HTR-8/SVneo (cell line): ENCODE measurements around the gene NUP210.
A peak's percentile ranks its signal among the peaks of the same experiment; 100 is the strongest.

Source experiments
- DNase-seq: peaks from one replicate; pipeline ENCODE4 v3.0.0; 2011; ENCODE audit warnings: low spot score, mixed read lengths; ENCODE audit not compliant: insufficient read length
- FAIRE-seq: peaks from 2 replicates; lab custom pipeline; 2011; peaks lifted over from hg19 to GRCh38; lab: Jason Lieb, UNC

NUP210 gene

GRCh38 chr3:13408890-13409289 lies 11.2 kb downstream of the NUP210 start:
- FAIRE-seq (no peak), DNase-seq (no peak)

DNA sequence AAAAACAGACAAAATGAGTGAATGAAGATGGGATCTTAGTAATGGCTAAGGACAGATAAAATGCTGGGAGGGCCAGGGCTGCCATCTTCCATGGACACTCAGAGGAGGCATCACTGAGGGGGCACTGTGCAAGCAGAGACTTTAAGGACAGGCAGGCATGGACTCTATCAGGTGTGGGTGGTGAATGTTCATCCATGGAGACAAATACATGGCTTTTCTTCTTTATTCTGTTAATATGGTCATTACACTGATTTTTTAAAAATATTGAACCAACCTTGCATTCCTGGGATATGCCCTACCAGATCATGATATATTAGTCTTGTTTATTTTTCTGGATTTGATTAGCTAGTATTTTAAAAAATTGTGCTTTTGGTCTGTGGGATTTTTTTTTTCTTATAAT lies 12.2 kb downstream of the NUP210 start:
- DNase-seq (no peak), FAIRE-seq (no peak)

DNA sequence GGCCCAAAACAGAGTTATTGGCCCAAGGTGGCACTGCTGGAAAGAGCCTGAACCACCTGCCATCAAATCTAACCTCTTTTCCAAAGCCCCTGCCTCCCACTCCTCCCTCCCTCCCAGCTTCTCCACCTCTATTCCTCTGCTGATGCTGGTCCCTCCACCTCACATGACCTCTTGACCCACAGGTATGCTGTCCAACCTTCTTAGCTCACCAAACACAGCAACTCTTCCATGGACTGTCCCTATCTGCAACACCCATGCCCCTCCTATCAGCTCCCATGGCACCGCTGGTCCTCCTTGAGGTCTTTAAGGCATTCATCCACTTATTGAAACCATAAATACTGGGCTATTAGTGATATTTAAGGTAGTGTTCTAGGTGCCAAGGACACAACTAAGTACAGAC lies 12.6 kb downstream of the NUP210 start:
- no peak for DNase-seq
- FAIRE-seq = no peak

DNA sequence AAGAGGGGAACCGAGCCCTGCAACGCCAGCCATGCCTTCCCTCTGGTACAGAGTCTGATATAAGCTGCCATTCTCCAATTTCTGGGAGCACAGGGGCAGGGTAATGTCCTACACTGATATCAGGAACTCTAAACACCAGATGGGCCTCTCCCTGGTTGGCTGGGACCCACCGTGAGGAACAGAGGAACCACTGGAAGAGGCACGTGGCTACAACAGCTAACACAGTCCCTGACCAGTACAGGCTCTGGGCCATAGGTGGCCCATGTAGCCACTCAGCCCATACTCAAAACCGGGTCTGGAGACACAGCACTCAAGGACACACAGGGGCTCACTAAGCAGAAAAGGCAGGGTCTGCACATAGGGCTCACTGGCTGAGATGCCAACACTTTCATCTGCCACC lies 13.9 kb downstream of the NUP210 start:
- DNase-seq (no peak), FAIRE-seq (no peak)

DNA sequence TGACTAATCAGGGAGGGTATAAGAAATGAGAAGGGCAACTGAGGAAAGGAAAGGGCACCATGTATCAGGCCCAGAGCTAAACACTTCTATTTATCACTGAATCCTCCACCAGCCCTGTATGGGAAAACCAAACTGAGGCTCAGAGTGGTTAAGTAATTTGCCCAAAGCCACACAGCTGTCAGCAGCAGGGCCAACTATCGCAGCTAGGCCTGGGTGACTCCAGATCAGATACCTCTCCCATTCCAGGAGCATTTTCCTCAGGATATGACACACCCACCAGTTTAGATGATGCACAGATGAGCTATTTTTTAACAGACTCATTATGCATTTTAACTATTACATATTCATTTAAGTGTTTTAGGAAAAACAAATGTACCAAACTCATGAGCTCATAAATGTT lies 14.5 kb downstream of the NUP210 start:
- FAIRE-seq (no peak), DNase-seq (no peak)

GRCh38 chr3:13404626-13405452 lies 15.3 kb downstream of the NUP210 start:
- FAIRE-seq (no peak), DNase-seq (no peak)

GRCh38 chr3:13403847-13404246 lies 16.3 kb downstream of the NUP210 start:
- FAIRE-seq (no peak), DNase-seq (no peak)

DNA sequence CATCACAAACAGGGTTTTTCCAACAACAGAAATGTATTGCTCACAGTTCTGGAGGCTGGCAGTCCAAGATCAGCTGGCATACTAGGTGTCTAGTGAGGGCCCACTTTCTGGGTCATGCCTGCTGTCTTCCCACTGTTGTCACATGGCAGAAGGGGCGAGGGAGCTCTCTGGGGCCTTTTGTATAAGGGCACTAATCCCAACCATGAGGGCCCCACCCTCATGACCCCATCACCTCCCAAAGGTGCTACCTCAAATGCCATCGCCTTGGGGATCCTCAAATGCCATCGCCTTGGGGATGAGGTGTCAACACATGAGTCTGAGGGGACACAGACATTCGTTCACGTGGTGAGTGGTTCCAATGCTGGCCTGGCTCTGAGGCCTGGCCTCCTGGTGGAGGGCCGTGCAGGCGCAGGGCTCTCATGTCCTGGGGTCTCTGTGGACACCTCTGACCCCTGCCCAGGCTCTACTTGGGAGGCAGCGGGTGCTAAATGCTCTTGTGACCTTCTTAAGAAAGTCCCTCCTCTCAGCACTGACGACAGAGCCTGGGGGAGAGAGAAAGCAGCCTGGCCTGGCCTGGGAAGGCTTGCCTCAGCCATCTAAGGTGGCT lies 16.8 kb downstream of the NUP210 start:
- no peak for DNase-seq
- no peak for FAIRE-seq

DNA sequence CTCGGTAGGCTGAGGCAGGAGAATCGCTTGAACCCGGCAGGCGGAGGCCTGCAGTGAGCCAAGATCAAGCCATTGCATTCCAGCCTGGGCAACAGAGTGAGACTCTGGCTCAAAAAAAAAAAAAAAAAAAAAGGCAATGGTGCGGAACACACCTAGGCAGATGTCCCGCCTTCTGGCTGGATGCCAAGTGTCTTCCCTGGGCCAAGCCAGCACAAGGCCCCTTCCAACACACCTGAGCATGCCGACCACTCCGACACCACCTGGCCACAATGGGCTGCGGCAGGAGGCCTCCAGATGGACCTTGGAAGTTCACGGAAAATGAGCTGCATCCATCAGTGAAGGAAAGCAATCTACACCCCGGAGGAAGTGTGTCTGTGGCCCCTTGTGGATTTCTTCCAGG lies 19.0 kb downstream of the NUP210 start:
- DNase-seq (no peak), FAIRE-seq (no peak)

- DNase-seq (no peak), FAIRE-seq (no peak)
Observed at GRCh38 chr3:13400114-13400673, 19.9 kb downstream of the NUP210 start.

DNA sequence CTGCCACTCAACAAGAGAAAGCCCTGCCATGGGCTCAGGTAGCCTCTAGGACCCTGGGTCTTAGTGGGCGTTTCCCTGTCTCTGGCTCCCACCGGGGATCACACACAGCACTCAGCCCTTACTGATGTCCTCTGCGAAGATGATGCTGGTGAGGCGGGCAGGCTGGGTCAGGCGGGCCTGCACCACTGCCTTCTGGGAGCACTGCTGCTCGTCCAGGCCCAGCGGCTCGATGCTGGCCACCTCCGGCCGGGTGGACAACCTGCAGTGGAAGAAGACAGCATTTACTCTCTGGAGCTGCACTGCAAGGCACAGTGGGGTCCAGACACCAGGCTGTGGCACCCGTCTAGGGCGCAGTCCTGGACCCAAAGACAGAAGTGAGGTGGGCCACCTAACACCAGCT lies 20.5 kb downstream of the NUP210 start:
- DNase-seq = no peak
- no peak for FAIRE-seq

DNA sequence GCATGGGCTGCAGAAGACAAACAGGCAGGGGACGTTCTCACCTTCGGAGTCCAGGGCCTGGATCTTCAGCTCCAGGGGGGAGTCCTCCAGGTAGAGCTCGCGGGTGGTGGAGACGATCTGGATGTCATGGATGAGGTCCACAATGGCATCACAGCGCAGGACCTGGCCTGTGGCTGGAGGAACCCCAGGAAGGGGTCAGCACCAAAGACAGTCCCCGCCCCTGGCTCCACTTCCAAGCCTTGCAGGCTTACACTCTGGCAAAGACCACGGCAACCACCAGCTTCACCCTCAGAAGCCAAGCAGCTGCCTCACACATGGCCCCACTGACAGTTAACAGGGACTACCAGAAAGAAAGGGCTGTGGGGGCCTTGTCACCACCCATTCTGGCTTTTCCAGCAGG lies 22.8 kb downstream of the NUP210 start:
- DNase-seq (no peak), FAIRE-seq (no peak)

GRCh38 chr3:13394363-13394762 lies 25.8 kb downstream of the NUP210 start:
- DNase-seq (no peak), FAIRE-seq (no peak)

DNA sequence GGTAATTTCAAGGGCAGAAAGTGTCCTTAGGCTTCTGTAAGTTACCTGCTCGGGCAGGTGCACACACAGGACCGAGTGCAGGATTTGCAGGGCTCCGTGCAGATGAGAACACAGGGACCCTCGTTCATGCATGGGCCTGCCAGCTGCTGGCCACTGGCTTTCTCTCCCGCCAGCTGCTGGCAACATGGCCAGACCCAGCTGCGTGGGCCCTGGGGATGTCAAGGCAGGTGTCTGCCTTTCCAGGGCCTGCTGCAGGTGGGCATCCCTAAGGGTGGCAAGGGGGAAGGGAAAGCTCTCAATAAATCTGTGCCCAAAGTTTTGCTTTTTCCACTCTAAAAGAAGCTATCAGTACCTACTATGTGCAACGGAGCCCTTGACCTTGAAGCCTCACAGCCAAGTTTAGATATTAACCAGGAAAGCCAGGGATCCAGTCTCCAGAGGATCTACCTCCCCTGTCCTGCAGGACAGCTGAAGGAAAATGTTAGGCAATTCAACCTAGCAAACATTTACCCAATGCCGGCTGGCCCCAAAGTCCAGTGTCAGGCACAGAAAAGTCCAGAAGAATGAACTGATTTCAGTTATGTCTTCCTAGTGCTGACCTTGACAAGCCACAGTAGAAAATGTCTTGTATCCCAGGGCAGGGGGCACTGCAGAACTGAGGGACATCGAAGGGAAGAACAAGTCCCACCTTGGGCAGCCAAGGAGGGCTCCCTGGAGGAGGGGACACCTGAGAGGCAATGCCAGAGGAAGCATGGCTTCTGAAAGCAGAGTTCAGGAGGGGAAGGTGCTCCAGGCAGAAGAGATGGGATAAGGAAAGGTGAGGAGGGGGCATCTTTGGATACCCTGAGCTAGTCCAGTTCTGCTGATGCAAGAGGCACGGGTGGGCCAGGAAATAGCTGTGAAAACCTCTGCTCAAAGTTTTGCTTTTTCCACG lies 26.4 kb downstream of the NUP210 start:
- no peak for FAIRE-seq

GRCh38 chr3:13391308-13391707 lies 28.8 kb downstream of the NUP210 start:
- DNase-seq = no peak
- FAIRE-seq = no peak

More for the DNA sequence above, 26.4 kb downstream of the NUP210 start:
- DNase-seq = no peak

GRCh38 chr3:13389378-13389777 lies 30.7 kb downstream of the NUP210 start:
- DNase-seq (no peak), FAIRE-seq (no peak)

- DNase-seq = no peak
- no peak for FAIRE-seq
Observed at GRCh38 chr3:13388816-13389215, 31.3 kb downstream of the NUP210 start.

DNA sequence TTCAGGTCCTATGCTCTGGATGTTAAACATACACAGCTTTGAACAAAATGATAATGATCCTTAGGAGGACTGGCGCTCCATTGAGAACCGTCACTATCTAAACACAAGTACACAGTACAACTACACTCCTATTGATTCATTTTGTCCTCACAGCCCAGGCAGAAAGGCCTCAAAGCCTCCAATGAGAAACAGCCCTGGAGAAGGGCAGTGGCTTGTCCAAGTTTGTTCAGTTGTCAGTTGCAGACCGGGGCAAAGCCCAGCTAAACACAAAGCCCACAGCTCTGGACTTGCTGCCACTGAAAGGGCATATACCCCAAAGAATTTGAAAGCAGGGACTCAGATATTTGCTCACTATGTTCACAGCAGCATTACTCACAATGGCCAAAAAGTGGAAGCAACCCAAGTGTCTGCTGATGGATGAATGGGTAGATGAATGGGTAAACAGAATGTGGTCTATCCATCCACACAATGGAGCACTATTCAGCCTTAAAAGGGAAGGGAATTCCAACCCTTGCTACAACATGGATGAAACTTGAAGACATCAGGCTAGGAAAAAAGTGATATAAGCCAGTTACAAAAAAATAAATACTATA lies 34.7 kb downstream of the NUP210 start:
- no peak for DNase-seq
- FAIRE-seq = no peak

DNA sequence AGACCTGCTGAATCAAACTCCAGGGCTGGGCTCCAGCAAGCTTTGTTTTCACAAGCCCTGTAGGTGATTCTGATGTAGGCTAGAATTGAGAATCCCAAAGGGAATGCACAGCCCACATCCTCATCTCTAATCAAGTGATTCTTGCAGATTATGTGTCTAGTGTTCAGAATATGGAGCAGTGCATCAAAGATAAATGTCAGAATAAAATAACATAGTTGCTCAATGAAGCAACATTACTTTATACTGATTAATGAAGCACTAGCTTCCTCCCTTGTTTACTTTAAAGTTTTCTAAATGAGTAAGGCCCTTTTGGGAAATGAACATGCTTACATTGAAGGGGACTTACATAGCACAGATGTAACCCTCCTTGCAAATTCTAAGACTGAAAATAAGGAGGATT lies 39.2 kb downstream of the NUP210 start:
- FAIRE-seq = no peak

GRCh38 chr3:13379201-13379830 lies 40.8 kb downstream of the NUP210 start:
- FAIRE-seq = no peak
- peak; percentile 55 for DNase-seq

More for the DNA sequence above, 39.2 kb downstream of the NUP210 start:
- no peak for DNase-seq
